Suppressor macrophage (primary cell): ENCODE measurements around the gene CD27.
"Not testable (repeated sequence)": the region's sequence is repeated elsewhere in the genome, so short reads cannot be mapped to it uniquely, and the experiment has no call there.

Source experiments
- DNase-seq, 4 experiments: peaks; one replicate each; pipeline ENCODE4 v3.0.0-alpha.2; 2020 to 2022
- total RNA-seq, 17 experiments: gene quantifications; one replicate each; lab custom pipeline; 2026; ENCODE audit warnings: mixed read lengths in 6 of 17, inconsistent platforms in 3 of 17; lab: John Stamatoyannopoulos, UW

Gene CD27
- 0 to 0.88 (median 0.03) reads per million in 17 experiments for total RNA-seq

- DNase-seq = no peak
Observed at GRCh38 chr12:6444704-6445688, at the start of gene CD27. TSS of gene CD27 (plus strand) at chr12:6444955. CDS start at chr12:6445096, 141 bp downstream.

GRCh38 chr12:6396031-6396430, 48.7 kb upstream of the CD27 start:
- DNase-seq = no peak

- DNase-seq = no peak
Observed at GRCh38 chr12:6399884-6400644, 44.7 kb upstream of the CD27 start.

GRCh38 chr12:6404390-6404789, 40.4 kb upstream of the CD27 start:
- no peak for DNase-seq

- DNase-seq = no peak
Observed at GRCh38 chr12:6405963-6406362, 38.8 kb upstream of the CD27 start.

- no peak for DNase-seq
Observed at GRCh38 chr12:6407236-6407954, 37.4 kb upstream of the CD27 start.

- peak; percentile 81 to 93 (median 88) for DNase-seq
Observed at GRCh38 chr12:6416596-6416995, 28.2 kb upstream of the CD27 start.

GRCh38 chr12:6418796-6419195, 26.0 kb upstream of the CD27 start:
- DNase-seq = no peak

- no peak for DNase-seq
Observed at GRCh38 chr12:6420364-6420763, 24.4 kb upstream of the CD27 start.

- peak; percentile 94 to 98 (median 96) for DNase-seq
Observed at GRCh38 chr12:6423267-6424007, 21.3 kb upstream of the CD27 start.

GRCh38 chr12:6424008-6424347, 20.8 kb upstream of the CD27 start:
- DNase-seq = no peak

- no peak for DNase-seq
Observed at GRCh38 chr12:6424866-6425265, 19.9 kb upstream of the CD27 start.

- peak; percentile 77 to 95 (median 88) for DNase-seq
Observed at GRCh38 chr12:6425590-6426531, 18.9 kb upstream of the CD27 start.

GRCh38 chr12:6426882-6427671, 17.7 kb upstream of the CD27 start:
- peak; percentile 84 to 94 (median 88) for DNase-seq

- not testable (repeated sequence) for DNase-seq
Observed at GRCh38 chr12:6427796-6428195, 17.0 kb upstream of the CD27 start.

- no peak for DNase-seq
Observed at GRCh38 chr12:6428326-6428725, 16.4 kb upstream of the CD27 start.

- DNase-seq = peak; percentile 83 to 96 (median 89)
Observed at GRCh38 chr12:6430124-6430989, 14.4 kb upstream of the CD27 start.

- DNase-seq = no peak
Observed at GRCh38 chr12:6432991-6433390, 11.8 kb upstream of the CD27 start.
